Measurements from ENCODE around the gene LPXN.

Gene LPXN

GRCh38 chr11:58525037-58525614 is 50.5 kb downstream of the LPXN start:
- peak; percentile 92 for FAIRE-seq

GRCh38 chr11:58524232-58525036 is 51.2 kb downstream of the LPXN start:
- DNase-seq (ENCODE audit: insufficient read length, low spot score) (peak; percentile 23), FAIRE-seq (no peak)

More at GRCh38 chr11:58525037-58525614, 50.5 kb downstream of the LPXN start:
- peak; percentile 36 for DNase-seq (ENCODE audit: insufficient read length, low spot score)

- no peak for DNase-seq (ENCODE audit: insufficient read length, low spot score)
- FAIRE-seq = no peak
Measured at GRCh38 chr11:58513747-58514367, 61.8 kb downstream of the LPXN start.

GRCh38 chr11:58511636-58512035 is 64.0 kb downstream of the LPXN start:
- no peak for DNase-seq (ENCODE audit: insufficient read length, low spot score)
- peak; percentile 54 for FAIRE-seq

GRCh38 chr11:58509748-58510147 is 65.9 kb downstream of the LPXN start:
- DNase-seq (ENCODE audit: insufficient read length, low spot score) (no peak), FAIRE-seq (no peak)

- no peak for FAIRE-seq
- DNase-seq (ENCODE audit: insufficient read length, low spot score) = no peak
Measured at GRCh38 chr11:58508814-58509213, 66.8 kb downstream of the LPXN start.

- FAIRE-seq (no peak), DNase-seq (ENCODE audit: insufficient read length, low spot score) (no peak)
Measured at GRCh38 chr11:58508005-58508404, 67.7 kb downstream of the LPXN start, which contains the start of gene OR5B21. TSS of gene OR5B21 (minus strand) at chr11:58508105. CDS start at chr11:58508105, 0 bp downstream.

- FAIRE-seq (no peak), DNase-seq (ENCODE audit: insufficient read length, low spot score) (no peak)
Measured at GRCh38 chr11:58507355-58507754, 68.3 kb downstream of the LPXN start.

- DNase-seq (ENCODE audit: insufficient read length, low spot score) (no peak), FAIRE-seq (peak; percentile 84)
Measured at GRCh38 chr11:58506935-58507334, 68.7 kb downstream of the LPXN start.

GRCh38 chr11:58505849-58506248 is 69.8 kb downstream of the LPXN start:
- no peak for FAIRE-seq
- DNase-seq (ENCODE audit: insufficient read length, low spot score) = no peak

- FAIRE-seq = no peak
- no peak for DNase-seq (ENCODE audit: insufficient read length, low spot score)
Measured at GRCh38 chr11:58504232-58504631, 71.4 kb downstream of the LPXN start.

GRCh38 chr11:58503361-58503856 is 72.2 kb downstream of the LPXN start:
- DNase-seq (ENCODE audit: insufficient read length, low spot score) (peak; percentile 24), FAIRE-seq (peak; percentile 95)

- FAIRE-seq = no peak
- no peak for DNase-seq (ENCODE audit: insufficient read length, low spot score)
Measured at GRCh38 chr11:58502004-58502403, 73.7 kb downstream of the LPXN start.

- no peak for FAIRE-seq
- DNase-seq (ENCODE audit: insufficient read length, low spot score) = no peak
Measured at GRCh38 chr11:58498464-58498863, 77.2 kb downstream of the LPXN start.

- no peak for FAIRE-seq
- DNase-seq (ENCODE audit: insufficient read length, low spot score) = no peak
Measured at GRCh38 chr11:58497951-58498350, 77.7 kb downstream of the LPXN start.

- FAIRE-seq = no peak
Measured at GRCh38 chr11:58495906-58496305, 79.8 kb downstream of the LPXN start.

GRCh38 chr11:58494101-58494500 is 81.6 kb downstream of the LPXN start:
- FAIRE-seq (no peak), DNase-seq (ENCODE audit: insufficient read length, low spot score) (no peak)

More at GRCh38 chr11:58495906-58496305, 79.8 kb downstream of the LPXN start:
- no peak for DNase-seq (ENCODE audit: insufficient read length, low spot score)

- DNase-seq (ENCODE audit: insufficient read length, low spot score) = no peak
- FAIRE-seq = no peak
Measured at GRCh38 chr11:58493676-58494075, 82.0 kb downstream of the LPXN start.

GRCh38 chr11:58490827-58491226 is 84.8 kb downstream of the LPXN start:
- FAIRE-seq = no peak

GRCh38 chr11:58487170-58487569 is 88.5 kb downstream of the LPXN start:
- FAIRE-seq (no peak), DNase-seq (ENCODE audit: insufficient read length, low spot score) (no peak)

More at GRCh38 chr11:58490827-58491226, 84.8 kb downstream of the LPXN start:
- DNase-seq (ENCODE audit: insufficient read length, low spot score) = no peak

GRCh38 chr11:58485961-58486360 is 89.7 kb downstream of the LPXN start:
- no peak for DNase-seq (ENCODE audit: insufficient read length, low spot score)
- FAIRE-seq = no peak

All from GM19239 (cell line).